Activated B cell treated with CpG ODN at 0.5 μM for 24 hours (primary cell): Measurements from ENCODE around the gene DESI1. TPM values are rescaled to one million over a fixed set of nuclear protein-coding genes. Genes with fewer than 3 reads are reported as not detected.

ENCODE experiments used
- ATAC-seq: fragments of 200-7000 bp; cut with Tn5 transposase; one replicate; pipeline ENCODE4 v1.10.0; 2021; ENCODE audit warnings: low read depth, mild to moderate bottlenecking, moderate library complexity
- CTCF ChIA-PET: fragments of 350-600 bp; sonication (Branson Sonifier 250); formaldehyde crosslinking; loops from one replicate; lab custom pipeline; 2021; ENCODE audit warnings: antibody characterized with exemption; lab: Charles Lee
- POLR2A ChIA-PET: fragments of 350-600 bp; sonication (Branson Sonifier 250); formaldehyde crosslinking; loops from one replicate; lab custom pipeline; 2021; ENCODE audit warnings: antibody characterized with exemption; lab: Charles Lee
- DNase-seq: peaks from one replicate; pipeline ENCODE4 v3.0.0; 2022
- H3K27ac Mint-ChIP-seq: one replicate; pipeline ENCODE4 v1.8.0; 2020; ENCODE audit warnings: mixed read lengths
- H3K27me3 Mint-ChIP-seq: one replicate; pipeline ENCODE4 v1.8.0; 2021; ENCODE audit warnings: mixed read lengths
- H3K36me3 Mint-ChIP-seq: one replicate; pipeline ENCODE4 v1.8.0; 2021; ENCODE audit warnings: low read depth, mixed read lengths
- H3K4me1 Mint-ChIP-seq: one replicate; pipeline ENCODE4 v1.8.0; 2021; ENCODE audit warnings: mixed read lengths
- H3K4me3 Mint-ChIP-seq: one replicate; pipeline ENCODE4 v1.8.0; 2020; ENCODE audit warnings: mild to moderate bottlenecking, mixed read lengths
- H3K9me3 Mint-ChIP-seq: one replicate; pipeline ENCODE4 v1.8.0; 2020; ENCODE audit warnings: mixed read lengths
- intact Hi-C: fragments of 100-400 bp; cut with micrococcal nuclease; formaldehyde crosslinking; loops from one replicate; pipeline ENCODE4 v1.15.1; 2024
- total RNA-seq: library from RNA; stranded (reverse); gene quantifications from 2 replicates; pipeline ENCODE4 v1.2.3, GENCODE V29; 2022
- TF ChIP-seq, protein P1 (sequence below): fragments of 200-600 bp; IDR thresholded peaks from one replicate; pipeline ENCODE4 v1.8.0; 2022; ENCODE audit warnings: antibody characterized with exemption, mild to moderate bottlenecking

The DESI1 gene
- total RNA-seq, 1 donor from 2014 or later, result 49.5 TPM

DNA sequence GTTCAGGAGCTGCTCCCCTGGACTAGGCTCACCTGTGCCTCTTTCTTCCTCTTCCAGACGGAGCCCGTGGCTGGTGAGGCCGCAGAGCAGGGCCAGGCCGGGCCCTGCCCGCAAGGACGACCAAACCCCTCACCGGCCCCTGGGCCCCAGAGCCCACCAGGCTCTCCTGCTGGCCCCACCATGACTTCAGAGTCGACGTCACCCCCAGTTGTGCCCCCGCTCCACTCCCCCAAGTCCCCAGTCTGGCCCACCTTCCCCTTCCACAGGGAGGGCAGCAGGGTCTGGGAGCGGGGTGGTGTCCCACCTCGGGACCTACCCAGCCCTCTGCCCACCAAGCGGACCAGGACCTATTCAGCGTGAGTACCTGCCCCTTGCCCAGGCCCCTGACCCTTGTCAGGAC lies 49.1 kb downstream of the DESI1 start:
- H3K9me3 Mint-ChIP-seq, result no peaks in the 10 kb centered on the region
- ATAC-seq, result no peak
- peaks cover 2% of the 10 kb centered on the region for H3K36me3 Mint-ChIP-seq
- no peaks in the 10 kb centered on the region for H3K4me1 Mint-ChIP-seq
- no peak overlapping the region for H3K27ac Mint-ChIP-seq
- H3K4me3 Mint-ChIP-seq, result no peak overlapping the region
- TF ChIP-seq, protein P1, sequence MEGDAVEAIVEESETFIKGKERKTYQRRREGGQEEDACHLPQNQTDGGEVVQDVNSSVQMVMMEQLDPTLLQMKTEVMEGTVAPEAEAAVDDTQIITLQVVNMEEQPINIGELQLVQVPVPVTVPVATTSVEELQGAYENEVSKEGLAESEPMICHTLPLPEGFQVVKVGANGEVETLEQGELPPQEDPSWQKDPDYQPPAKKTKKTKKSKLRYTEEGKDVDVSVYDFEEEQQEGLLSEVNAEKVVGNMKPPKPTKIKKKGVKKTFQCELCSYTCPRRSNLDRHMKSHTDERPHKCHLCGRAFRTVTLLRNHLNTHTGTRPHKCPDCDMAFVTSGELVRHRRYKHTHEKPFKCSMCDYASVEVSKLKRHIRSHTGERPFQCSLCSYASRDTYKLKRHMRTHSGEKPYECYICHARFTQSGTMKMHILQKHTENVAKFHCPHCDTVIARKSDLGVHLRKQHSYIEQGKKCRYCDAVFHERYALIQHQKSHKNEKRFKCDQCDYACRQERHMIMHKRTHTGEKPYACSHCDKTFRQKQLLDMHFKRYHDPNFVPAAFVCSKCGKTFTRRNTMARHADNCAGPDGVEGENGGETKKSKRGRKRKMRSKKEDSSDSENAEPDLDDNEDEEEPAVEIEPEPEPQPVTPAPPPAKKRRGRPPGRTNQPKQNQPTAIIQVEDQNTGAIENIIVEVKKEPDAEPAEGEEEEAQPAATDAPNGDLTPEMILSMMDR, result no peak
- POLR2A ChIA-PET, result no interaction called here
- no peaks in the 10 kb centered on the region for H3K27me3 Mint-ChIP-seq
- intact Hi-C loops, result no loop called here
- no peak for DNase-seq
- CTCF ChIA-PET, result no interaction called here

DNA sequence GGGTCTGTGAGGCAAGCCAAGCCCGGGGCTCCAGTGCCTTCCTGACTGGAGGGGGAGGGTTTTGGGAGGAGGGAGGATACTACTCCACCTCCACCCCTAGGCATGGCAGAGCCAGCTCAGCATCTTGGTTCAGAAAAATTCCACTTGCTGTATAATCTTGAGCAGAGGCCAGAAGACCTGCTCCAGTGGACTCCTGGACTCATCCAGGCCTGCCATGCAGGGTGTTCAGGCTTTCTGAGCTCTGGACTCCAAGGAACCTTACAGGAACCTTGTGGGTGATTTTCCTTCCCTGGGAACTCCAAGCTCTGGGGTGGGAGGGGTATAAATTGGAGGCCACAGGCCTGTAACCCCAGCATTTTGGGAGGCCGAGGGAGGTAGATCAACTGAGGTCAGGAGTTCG lies 50.6 kb downstream of the DESI1 start:
- TF ChIP-seq, protein P1, result no peak
- CTCF ChIA-PET, result no interaction called here
- intact Hi-C loops, result no loop called here

DNA sequence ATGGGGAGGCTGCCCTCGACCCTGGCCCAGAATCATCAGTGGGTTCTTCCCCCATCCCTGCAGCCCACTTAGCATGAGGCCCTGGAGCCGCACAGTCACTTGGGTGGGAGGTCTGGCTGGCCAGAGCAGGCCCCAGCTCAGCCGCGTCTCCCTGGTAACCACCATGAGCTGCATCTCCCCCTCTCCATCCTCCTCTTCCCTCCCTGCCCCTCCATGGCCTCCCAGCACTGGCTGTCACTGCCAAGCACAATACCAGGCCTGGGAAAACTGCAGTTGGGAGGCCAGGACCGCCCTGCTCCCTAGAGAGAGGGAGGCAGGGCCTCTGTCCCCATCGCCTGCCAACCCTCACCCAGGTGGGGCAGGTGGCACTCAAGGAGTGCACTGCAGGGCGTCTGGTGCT lies 52.0 kb downstream of the DESI1 start:
- H3K27me3 Mint-ChIP-seq, result no peaks in the 10 kb centered on the region
- intact Hi-C loops, result no loop called here
- H3K4me1 Mint-ChIP-seq, result no peaks in the 10 kb centered on the region
- ChIA-PET POLR2A (no interaction called here), CTCF (no interaction called here)
- no peaks in the 10 kb centered on the region for H3K9me3 Mint-ChIP-seq
- TF ChIP-seq, protein P1, result no peak
- H3K4me3 Mint-ChIP-seq, result no peak overlapping the region
- no peak for DNase-seq
- H3K27ac Mint-ChIP-seq, result no peak overlapping the region
- ATAC-seq, result no peak
- no peaks in the 10 kb centered on the region for H3K36me3 Mint-ChIP-seq

More for the DNA sequence above, 50.6 kb downstream of the DESI1 start:
- ATAC-seq (no peak), DNase-seq (no peak)
- POLR2A ChIA-PET, result interaction anchor here (0.7 kb wide), 1 partner anchor 204 kb away, joined by 8 read pairs; no protein-coding TSS in a partner anchor
- Mint-ChIP-seq H3K36me3 (no peaks in the 10 kb centered on the region), H3K4me3 (no peak overlapping the region), H3K4me1 (no peaks in the 10 kb centered on the region), H3K27ac (no peak overlapping the region), H3K9me3 (no peaks in the 10 kb centered on the region), H3K27me3 (no peaks in the 10 kb centered on the region)

DNA sequence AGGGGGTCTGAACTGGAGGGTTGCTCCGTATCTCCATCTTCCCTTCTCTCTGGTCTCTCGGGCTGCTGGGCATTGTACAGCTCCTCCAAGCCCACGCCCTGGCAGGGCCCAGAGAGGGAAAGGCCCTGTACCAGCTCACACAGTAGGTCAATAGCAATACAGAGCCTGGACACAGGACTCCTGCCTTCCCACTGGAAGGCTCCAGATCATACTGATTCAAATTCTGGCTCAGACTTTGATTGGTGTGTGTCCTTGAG lies 53.4 kb downstream of the DESI1 start:
- no peaks in the 10 kb centered on the region for H3K9me3 Mint-ChIP-seq
- DNase-seq (no peak), ATAC-seq (no peak)
- no peak overlapping the region for H3K27ac Mint-ChIP-seq
- ChIA-PET POLR2A (no interaction called here), CTCF (no interaction called here)
- TF ChIP-seq, protein P1, result no peak
- H3K4me3 Mint-ChIP-seq, result no peak overlapping the region
- no peaks in the 10 kb centered on the region for H3K4me1 Mint-ChIP-seq
- no peaks in the 10 kb centered on the region for H3K36me3 Mint-ChIP-seq
- intact Hi-C loops, result no loop called here
- peaks cover 3% of the 10 kb centered on the region for H3K27me3 Mint-ChIP-seq

DNA sequence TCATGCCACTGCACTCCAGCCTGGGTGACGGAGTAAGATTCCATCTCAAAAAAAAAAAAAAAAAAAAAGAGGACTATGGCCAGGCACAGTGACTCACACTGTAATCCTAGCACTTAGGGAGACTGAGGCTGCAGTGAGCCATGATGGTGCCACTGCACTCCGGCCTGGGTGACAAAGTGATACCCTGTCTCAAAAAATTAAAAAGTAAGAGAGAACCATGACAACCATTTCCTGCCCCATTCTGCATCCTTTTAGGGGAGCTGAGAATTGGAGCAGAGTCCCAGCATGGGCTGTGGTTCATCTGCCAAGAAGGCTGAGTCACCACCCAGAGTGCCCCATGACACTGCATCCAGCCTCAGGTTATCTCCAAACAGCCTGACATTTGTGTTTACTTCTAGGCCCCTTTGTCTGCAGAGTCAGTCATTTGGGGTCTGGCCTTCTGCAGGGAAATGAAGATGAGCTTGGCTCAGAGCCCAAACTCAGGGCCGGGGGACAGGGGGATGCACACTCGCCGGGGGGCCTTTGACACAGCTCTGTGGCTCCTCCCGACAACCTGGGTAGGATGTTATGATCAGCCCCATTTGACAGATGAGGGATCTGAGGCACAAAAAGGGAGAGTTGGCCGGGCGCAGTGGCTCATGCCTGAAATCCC lies 55.3 kb downstream of the DESI1 start:
- no peaks in the 10 kb centered on the region for H3K36me3 Mint-ChIP-seq
- H3K27ac Mint-ChIP-seq, result no peak overlapping the region
- intact Hi-C loops, result no loop called here
- POLR2A ChIA-PET, result interaction anchor here (0.6 to 0.7 kb wide), 2 partner anchors 29 to 214 kb away, joined by 3 to 7 read pairs; no protein-coding TSS in a partner anchor
- ATAC-seq (no peak), DNase-seq (no peak)
- H3K4me1 Mint-ChIP-seq, result no peaks in the 10 kb centered on the region
- CTCF ChIA-PET, result no interaction called here
- H3K9me3 Mint-ChIP-seq, result no peaks in the 10 kb centered on the region
- peaks cover 11% of the 10 kb centered on the region for H3K27me3 Mint-ChIP-seq
- no peak overlapping the region for H3K4me3 Mint-ChIP-seq
- TF ChIP-seq, protein P1, result no peak
